Fibroblast of lung (primary cell): ENCODE results near the gene TMEFF2. TPM values are rescaled to one million over a fixed set of nuclear protein-coding genes. Genes with fewer than 3 reads are reported as not detected.

Experiments used
- DNase-seq, 2 donors: peaks; one replicate each; pipeline versions ENCODE4 v3.0.0 to v3.0.0-alpha.2; 2010; ENCODE audit warnings: low read depth in 2 of 2
- H2AFZ ChIP-seq: 2 replicates; pipeline ENCODE4 v1.5.1; 2012; ENCODE audit warnings: low read length, control low read depth, inconsistent platforms
- H3K27ac ChIP-seq: 2 replicates; pipeline ENCODE4 v1.5.1; 2011; ENCODE audit warnings: low read length, control low read depth; ENCODE audit not compliant: insufficient read depth
- H3K27me3 ChIP-seq: 2 replicates; pipeline ENCODE4 v1.5.1; 2011; ENCODE audit warnings: mild to moderate bottlenecking, low read length; ENCODE audit not compliant: control insufficient read depth, insufficient read depth
- H3K36me3 ChIP-seq: 2 replicates; pipeline ENCODE4 v1.5.1; 2011; ENCODE audit warnings: low read length; ENCODE audit not compliant: control insufficient read depth, insufficient read depth
- H3K4me1 ChIP-seq: 2 replicates; pipeline ENCODE4 v1.5.1; 2011; ENCODE audit warnings: low read length; ENCODE audit not compliant: control insufficient read depth, insufficient read depth; ENCODE audit errors: extremely low read depth
- H3K4me2 ChIP-seq: 2 replicates; pipeline ENCODE4 v1.5.1; 2011; ENCODE audit warnings: low read length, control low read depth; ENCODE audit not compliant: insufficient read depth; ENCODE audit errors: extremely low read depth
- H3K4me3 ChIP-seq, 4 experiments: fragments of 200-600 bp in 1 of 4; sonication (generic) in 1 of 4; replicated peaks in 1 of 4; 2 replicates each; pipeline ENCODE4 v1.5.1; 2011 to 2016; ENCODE audit warnings: low read length in 4 of 4, low read depth in 3 of 4, mild to moderate bottlenecking in 3 of 4, control low read depth in 2 of 4, inconsistent platforms in 1 of 4, mixed read lengths in 1 of 4; ENCODE audit not compliant: insufficient read depth in 1 of 4; ENCODE audit errors: control extremely low read depth in 1 of 4
- H3K79me2 ChIP-seq: 2 replicates; pipeline ENCODE4 v1.5.1; 2012; ENCODE audit warnings: mild to moderate bottlenecking, low read length, inconsistent platforms; ENCODE audit not compliant: control insufficient read depth, insufficient read depth
- H3K9ac ChIP-seq: 2 replicates; pipeline ENCODE4 v1.5.1; 2011; ENCODE audit warnings: mild to moderate bottlenecking, low read length, control low read depth; ENCODE audit not compliant: insufficient read depth
- H3K9me3 ChIP-seq: 2 replicates; pipeline ENCODE4 v1.5.1; 2012; ENCODE audit warnings: low read depth, low read length; ENCODE audit not compliant: control insufficient read depth, insufficient read depth
- H4K20me1 ChIP-seq: 2 replicates; pipeline ENCODE4 v1.5.1; 2011; ENCODE audit warnings: low read length; ENCODE audit not compliant: control insufficient read depth, insufficient read depth; ENCODE audit errors: extremely low read depth
- EZH2 ChIP-seq: IDR thresholded peaks from 2 replicates; pipeline ENCODE4 v1.5.1; 2012; ENCODE audit warnings: low read length, control low read depth, mild to moderate bottlenecking; ENCODE audit errors: missing control alignments
- polyA plus RNA-seq, 2 donors: library from polyadenylated mRNA; depleted of rRNA in 1 of 2; stranded (reverse) in 1 of 2; unstranded in 1 of 2; fragments of >200 nt; gene quantifications; 2 replicates each; pipeline ENCODE4 v1.2.1, GENCODE V29; 2011 to 2012; ENCODE audit warnings: missing spikeins in 1 of 2
- total RNA-seq: library from RNA; depleted of rRNA; stranded (reverse); fragments of >200 nt; gene quantifications from 2 replicates; pipeline ENCODE4 v1.2.1, GENCODE V29; 2014
- TF ChIP-seq, protein P1 (sequence below), 2 donors: IDR thresholded peaks in 1 of 2; conservative IDR thresholded peaks in 1 of 2; 1 replicate in 1 of 2; 2 replicates in 1 of 2; pipeline ENCODE4 v1.5.1; 2011 to 2012; ENCODE audit warnings: low read length in 2 of 2, control low read depth in 1 of 2, inconsistent platforms in 1 of 2, low read depth in 1 of 2, mild to moderate bottlenecking in 1 of 2

The TMEFF2 gene
- total and polyA plus RNA-seq, 2 donors (not counting 1 experiment from before 2014, with no cell fraction given), result 0.33 to 0.87 TPM

DNA sequence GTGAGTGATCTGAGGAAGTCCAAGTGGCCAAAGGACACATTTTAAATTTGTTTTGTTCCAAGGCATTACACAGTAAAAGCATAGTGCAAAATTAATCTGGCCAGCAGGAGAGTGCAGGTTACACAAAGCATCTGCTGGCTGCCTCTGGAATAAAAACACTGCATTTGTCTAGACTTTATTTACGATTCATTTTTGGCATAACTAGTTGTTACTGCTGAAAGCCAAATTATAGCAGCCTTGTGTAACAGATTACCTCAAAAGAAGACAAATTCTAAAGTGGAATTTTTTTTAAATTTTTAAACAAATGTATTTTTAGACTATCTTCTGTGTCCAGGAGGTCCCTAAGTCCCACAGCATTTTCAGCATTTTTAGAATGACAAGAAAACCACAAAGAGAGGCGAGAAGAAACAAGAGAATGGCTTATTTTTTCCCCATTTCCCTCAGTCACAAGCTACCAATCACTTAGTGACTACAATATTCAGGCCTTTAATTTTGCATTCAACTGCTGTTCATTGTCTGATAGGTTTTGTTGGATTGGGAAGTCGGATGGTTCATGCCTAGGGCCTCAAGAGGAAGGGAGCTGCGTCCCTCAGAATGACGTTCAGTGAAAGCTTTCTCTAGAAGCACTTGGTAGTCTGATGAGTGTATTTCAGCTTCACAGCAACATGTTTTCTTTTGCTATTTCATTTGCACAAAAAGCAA is 46.0 kb downstream of the TMEFF2 start:
- H3K9ac ChIP-seq, result no peak overlapping the region
- no peak overlapping the region for H3K27ac ChIP-seq
- H3K4me1 ChIP-seq, result peaks cover 16% of the 10 kb centered on the region
- H4K20me1 ChIP-seq, result no peaks in the 10 kb centered on the region
- H2AFZ ChIP-seq, result peak overlapping the region; percentile 2
- H3K36me3 ChIP-seq, result no peaks in the 10 kb centered on the region
- no peaks in the 10 kb centered on the region for H3K79me2 ChIP-seq
- TF ChIP-seq, protein P1, sequence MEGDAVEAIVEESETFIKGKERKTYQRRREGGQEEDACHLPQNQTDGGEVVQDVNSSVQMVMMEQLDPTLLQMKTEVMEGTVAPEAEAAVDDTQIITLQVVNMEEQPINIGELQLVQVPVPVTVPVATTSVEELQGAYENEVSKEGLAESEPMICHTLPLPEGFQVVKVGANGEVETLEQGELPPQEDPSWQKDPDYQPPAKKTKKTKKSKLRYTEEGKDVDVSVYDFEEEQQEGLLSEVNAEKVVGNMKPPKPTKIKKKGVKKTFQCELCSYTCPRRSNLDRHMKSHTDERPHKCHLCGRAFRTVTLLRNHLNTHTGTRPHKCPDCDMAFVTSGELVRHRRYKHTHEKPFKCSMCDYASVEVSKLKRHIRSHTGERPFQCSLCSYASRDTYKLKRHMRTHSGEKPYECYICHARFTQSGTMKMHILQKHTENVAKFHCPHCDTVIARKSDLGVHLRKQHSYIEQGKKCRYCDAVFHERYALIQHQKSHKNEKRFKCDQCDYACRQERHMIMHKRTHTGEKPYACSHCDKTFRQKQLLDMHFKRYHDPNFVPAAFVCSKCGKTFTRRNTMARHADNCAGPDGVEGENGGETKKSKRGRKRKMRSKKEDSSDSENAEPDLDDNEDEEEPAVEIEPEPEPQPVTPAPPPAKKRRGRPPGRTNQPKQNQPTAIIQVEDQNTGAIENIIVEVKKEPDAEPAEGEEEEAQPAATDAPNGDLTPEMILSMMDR (conservative IDR thresholded peaks at IDR 0.05 in 1 of 2, IDR thresholded peaks at IDR 0.05 in 1 of 2; ENCODE audit: low read depth in 1 of 2, low read length in 2 of 2), result peak; percentile 3 to 28
- no peak for TF ChIP-seq EZH2
- no peak overlapping the region for H3K4me3 ChIP-seq
- no peaks in the 10 kb centered on the region for H3K27me3 ChIP-seq
- H3K9me3 ChIP-seq, result no peaks in the 10 kb centered on the region
- peak overlapping the region; percentile 9 for H3K4me2 ChIP-seq
- peak; percentile 71 to 91 for DNase-seq

DNA sequence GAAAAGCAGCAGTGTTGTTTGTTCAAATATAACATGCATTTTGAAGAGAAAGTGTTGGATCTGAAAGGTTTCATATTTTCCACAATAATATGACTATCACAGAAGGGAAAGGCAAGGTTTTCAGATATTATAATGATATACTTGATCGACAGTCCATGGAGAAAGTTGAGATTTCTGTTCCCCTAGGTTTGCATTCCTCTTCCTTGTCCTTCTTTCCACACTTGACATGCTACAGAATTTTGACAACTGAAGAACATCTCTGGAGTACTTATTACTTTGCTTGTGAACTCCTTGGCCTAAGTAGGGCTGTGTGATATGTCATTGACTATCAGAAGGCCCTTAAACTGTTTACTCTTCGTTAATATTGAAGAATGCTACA is 46.5 kb downstream of the TMEFF2 start:
- no peaks in the 10 kb centered on the region for H3K79me2 ChIP-seq
- peaks cover 16% of the 10 kb centered on the region for H3K4me1 ChIP-seq
- H3K27ac ChIP-seq, result no peak overlapping the region
- H2AFZ ChIP-seq, result no peak overlapping the region
- no peaks in the 10 kb centered on the region for H3K9me3 ChIP-seq
- no peaks in the 10 kb centered on the region for H3K27me3 ChIP-seq
- no peak overlapping the region for H3K9ac ChIP-seq
- no peak for DNase-seq
- TF ChIP-seq, protein P1 (conservative IDR thresholded peaks at IDR 0.05 in 1 of 2, IDR thresholded peaks at IDR 0.05 in 1 of 2; ENCODE audit: low read depth in 1 of 2, low read length in 2 of 2), result no peak
- TF ChIP-seq EZH2, result no peak
- H3K4me2 ChIP-seq, result peak overlapping the region; percentile 7
- H4K20me1 ChIP-seq, result no peaks in the 10 kb centered on the region
- no peaks in the 10 kb centered on the region for H3K36me3 ChIP-seq
- no peak overlapping the region for H3K4me3 ChIP-seq

- Histone ChIP-seq H3K4me2 (peak overlapping the region; percentile 23), H3K36me3 (no peaks in the 10 kb centered on the region), H3K4me3 (no peak overlapping the region), H3K79me2 (no peaks in the 10 kb centered on the region), H2AFZ (no peak overlapping the region), H3K9ac (no peak overlapping the region), H3K27ac (no peak overlapping the region), H3K9me3 (no peaks in the 10 kb centered on the region), H4K20me1 (no peaks in the 10 kb centered on the region), H3K4me1 (peaks cover 16% of the 10 kb centered on the region), H3K27me3 (no peaks in the 10 kb centered on the region)
- peak; percentile 75 to 88 for DNase-seq
- no peak for TF ChIP-seq EZH2
- TF ChIP-seq, protein P1 (conservative IDR thresholded peaks at IDR 0.05 in 1 of 2, IDR thresholded peaks at IDR 0.05 in 1 of 2; ENCODE audit: low read depth in 1 of 2, low read length in 2 of 2), result no peak
Measured at GRCh38 chr2:192146069-192147015, 48.4 kb downstream of the TMEFF2 start.
